ENCODE data around the gene CLDN15.
"Not testable (repeated sequence)": the region's sequence is repeated elsewhere in the genome, so short reads cannot be mapped to it uniquely, and the experiment has no call there.

The CLDN15 gene

GRCh38 chr7:101237206-101238067, at the start of gene CLDN15:
TSS of gene CLDN15 (minus strand) at chr7:101237802. CDS start at chr7:101237581, 221 bp downstream.
- H3K27ac Mint-ChIP-seq: no peak within 1 kb of the TSS
- H3K9me3 Mint-ChIP-seq: no peaks in the 10 kb centered on the region
- H3K27me3 Mint-ChIP-seq: peaks cover 39% of the 10 kb centered on the region
- no peak within 1 kb of the TSS for H3K4me3 Mint-ChIP-seq
- peaks cover 83% of the 10 kb centered on the region for H3K36me3 Mint-ChIP-seq (ENCODE audit: low read depth)
- intact Hi-C loops (cut with micrococcal nuclease): no loop called here
- peaks cover 46% of the 10 kb centered on the region for H3K4me1 Mint-ChIP-seq (ENCODE audit: low read depth)

GRCh38 chr7:101287032-101287431, 49.4 kb upstream of the CLDN15 start:
- peaks cover 23% of the 10 kb centered on the region for H3K27me3 Mint-ChIP-seq
- no peak overlapping the region for H3K27ac Mint-ChIP-seq
- H3K9me3 Mint-ChIP-seq: peaks cover 11% of the 10 kb centered on the region
- H3K36me3 Mint-ChIP-seq (ENCODE audit: low read depth): no peaks in the 10 kb centered on the region
- peaks cover 29% of the 10 kb centered on the region for H3K4me1 Mint-ChIP-seq (ENCODE audit: low read depth)
- intact Hi-C loops (cut with micrococcal nuclease): no loop called here
- H3K4me3 Mint-ChIP-seq: no peak overlapping the region

- intact Hi-C loops (cut with micrococcal nuclease); H3K4me3 Mint-ChIP-seq: not testable (repeated sequence)
These were observed 48.3 kb upstream of the CLDN15 start for GRCh38 chr7:101285880-101286279.

GRCh38 chr7:101285171-101285570, 47.6 kb upstream of the CLDN15 start:
- Mint-ChIP-seq H3K4me3 (no peak overlapping the region), H3K27ac (no peak overlapping the region), H3K4me1 (ENCODE audit: low read depth) (peaks cover 25% of the 10 kb centered on the region), H3K27me3 (peaks cover 21% of the 10 kb centered on the region), H3K36me3 (ENCODE audit: low read depth) (no peaks in the 10 kb centered on the region), H3K9me3 (peaks cover 11% of the 10 kb centered on the region)
- intact Hi-C loops (cut with micrococcal nuclease): no loop called here

More at GRCh38 chr7:101285880-101286279, 48.3 kb upstream of the CLDN15 start:
- H3K9me3 Mint-ChIP-seq: peaks cover 11% of the 10 kb centered on the region
- H3K36me3 Mint-ChIP-seq (ENCODE audit: low read depth); H3K27ac Mint-ChIP-seq: not testable (repeated sequence)
- H3K27me3 Mint-ChIP-seq: peaks cover 19% of the 10 kb centered on the region
- peaks cover 29% of the 10 kb centered on the region for H3K4me1 Mint-ChIP-seq (ENCODE audit: low read depth)

- not testable (repeated sequence) for H3K36me3 Mint-ChIP-seq (ENCODE audit: low read depth); H3K9me3 Mint-ChIP-seq; H3K4me3 Mint-ChIP-seq; H3K4me1 Mint-ChIP-seq (ENCODE audit: low read depth)
- H3K27me3 Mint-ChIP-seq: peaks cover 29% of the 10 kb centered on the region
- intact Hi-C loops (cut with micrococcal nuclease): loop anchor here (5.0 kb wide), 1 partner anchor 34 kb away; the partner anchor contains the start of gene FIS1
- H3K27ac Mint-ChIP-seq: peak overlapping the region; percentile 18
These were observed 43.3 kb upstream of the CLDN15 start for GRCh38 chr7:101280912-101281311.

- Mint-ChIP-seq H3K4me3 (no peak overlapping the region), H3K27ac (no peak overlapping the region), H3K36me3 (ENCODE audit: low read depth) (no peaks in the 10 kb centered on the region), H3K9me3 (no peaks in the 10 kb centered on the region), H3K4me1 (ENCODE audit: low read depth) (peaks cover 5% of the 10 kb centered on the region), H3K27me3 (peaks cover 35% of the 10 kb centered on the region)
- intact Hi-C loops (cut with micrococcal nuclease): no loop called here
These were observed 41.1 kb upstream of the CLDN15 start for GRCh38 chr7:101278461-101279292.

GRCh38 chr7:101277155-101277554, 39.6 kb upstream of the CLDN15 start:
- Mint-ChIP-seq H3K4me3 (no peak overlapping the region), H3K9me3 (no peaks in the 10 kb centered on the region), H3K4me1 (ENCODE audit: low read depth) (no peaks in the 10 kb centered on the region), H3K27ac (no peak overlapping the region), H3K36me3 (ENCODE audit: low read depth) (no peaks in the 10 kb centered on the region), H3K27me3 (peaks cover 37% of the 10 kb centered on the region)
- intact Hi-C loops (cut with micrococcal nuclease): no loop called here

GRCh38 chr7:101273206-101273605, 35.6 kb upstream of the CLDN15 start:
- H3K4me1 Mint-ChIP-seq (ENCODE audit: low read depth): peaks cover 19% of the 10 kb centered on the region
- no peak overlapping the region for H3K4me3 Mint-ChIP-seq
- H3K36me3 Mint-ChIP-seq (ENCODE audit: low read depth): no peaks in the 10 kb centered on the region
- no peaks in the 10 kb centered on the region for H3K9me3 Mint-ChIP-seq
- no peak overlapping the region for H3K27ac Mint-ChIP-seq
- peaks cover 17% of the 10 kb centered on the region for H3K27me3 Mint-ChIP-seq
- intact Hi-C loops (cut with micrococcal nuclease): no loop called here

- Mint-ChIP-seq H3K36me3 (ENCODE audit: low read depth) (no peaks in the 10 kb centered on the region), H3K27ac (peak overlapping the region; percentile 82), H3K4me1 (ENCODE audit: low read depth) (peaks cover 20% of the 10 kb centered on the region), H3K4me3 (peak overlapping the region; percentile 42), H3K9me3 (no peaks in the 10 kb centered on the region), H3K27me3 (peaks cover 10% of the 10 kb centered on the region)
- intact Hi-C loops (cut with micrococcal nuclease): no loop called here
These were observed 33.4 kb upstream of the CLDN15 start for GRCh38 chr7:101271021-101271420.

GRCh38 chr7:101269664-101270063, 32.1 kb upstream of the CLDN15 start:
- Mint-ChIP-seq H3K27ac (peak overlapping the region; percentile 30), H3K4me1 (ENCODE audit: low read depth) (peaks cover 27% of the 10 kb centered on the region), H3K9me3 (no peaks in the 10 kb centered on the region), H3K27me3 (peaks cover 10% of the 10 kb centered on the region), H3K36me3 (ENCODE audit: low read depth) (no peaks in the 10 kb centered on the region), H3K4me3 (no peak overlapping the region)
- intact Hi-C loops (cut with micrococcal nuclease): no loop called here

GRCh38 chr7:101265622-101266516, 28.3 kb upstream of the CLDN15 start:
- Mint-ChIP-seq H3K4me3 (no peak overlapping the region), H3K9me3 (no peaks in the 10 kb centered on the region), H3K36me3 (ENCODE audit: low read depth) (no peaks in the 10 kb centered on the region), H3K27ac (no peak overlapping the region), H3K27me3 (peaks cover 11% of the 10 kb centered on the region), H3K4me1 (ENCODE audit: low read depth) (peaks cover 26% of the 10 kb centered on the region)
- intact Hi-C loops (cut with micrococcal nuclease): no loop called here

- Mint-ChIP-seq H3K4me1 (ENCODE audit: low read depth) (peaks cover 18% of the 10 kb centered on the region), H3K27ac (peak overlapping the region; percentile 13), H3K27me3 (peaks cover 11% of the 10 kb centered on the region)
- H3K4me3 Mint-ChIP-seq; intact Hi-C loops (cut with micrococcal nuclease); H3K9me3 Mint-ChIP-seq; H3K36me3 Mint-ChIP-seq (ENCODE audit: low read depth): not testable (repeated sequence)
These were observed 26.6 kb upstream of the CLDN15 start for GRCh38 chr7:101264102-101264706.

GRCh38 chr7:101258243-101258731, 20.7 kb upstream of the CLDN15 start:
- Mint-ChIP-seq H3K4me1 (ENCODE audit: low read depth) (peaks cover 17% of the 10 kb centered on the region), H3K9me3 (no peaks in the 10 kb centered on the region), H3K36me3 (ENCODE audit: low read depth) (no peaks in the 10 kb centered on the region), H3K27me3 (peaks cover 27% of the 10 kb centered on the region), H3K27ac (no peak overlapping the region), H3K4me3 (no peak overlapping the region)
- intact Hi-C loops (cut with micrococcal nuclease): no loop called here
